DMS114 treated with DMSO at 0.1 percent for 48 hours (cell line): Measurements from ENCODE around the gene EHBP1.

Source experiments
- DNase-seq: peaks from one replicate; lab custom pipeline; 2025; ENCODE audit not compliant: unreplicated experiment; lab: John Stamatoyannopoulos, UW

Gene EHBP1

GRCh38 chr2:62705007-62705829 lies at the start of gene EHBP1:
EHBP1 (plus strand) TSS chr2:62705713; CDS start chr2:62707192, 1,479 bp downstream.
- peak; percentile 98 for DNase-seq

GRCh38 chr2:62657783-62658182 lies 47.7 kb upstream of the EHBP1 start:
- no peak for DNase-seq

- no peak for DNase-seq
Observed at GRCh38 chr2:62658891-62659290, 46.6 kb upstream of the EHBP1 start.

GRCh38 chr2:62660087-62660486 lies 45.4 kb upstream of the EHBP1 start:
- DNase-seq, result no peak

GRCh38 chr2:62660582-62661262 lies 44.8 kb upstream of the EHBP1 start:
- no peak for DNase-seq

GRCh38 chr2:62661263-62661635 lies 44.3 kb upstream of the EHBP1 start:
- no peak for DNase-seq

GRCh38 chr2:62662131-62662530 lies 43.4 kb upstream of the EHBP1 start:
- no peak for DNase-seq

- no peak for DNase-seq
Observed at GRCh38 chr2:62662554-62662953, 43.0 kb upstream of the EHBP1 start.

- no peak for DNase-seq
Observed at GRCh38 chr2:62663411-62663810, 42.1 kb upstream of the EHBP1 start.

GRCh38 chr2:62663920-62664795 lies 41.4 kb upstream of the EHBP1 start:
- no peak for DNase-seq

GRCh38 chr2:62665446-62665845 lies 40.1 kb upstream of the EHBP1 start:
- no peak for DNase-seq

- DNase-seq, result no peak
Observed at GRCh38 chr2:62669180-62669579, 36.3 kb upstream of the EHBP1 start.

GRCh38 chr2:62672601-62673000 lies 32.9 kb upstream of the EHBP1 start:
- no peak for DNase-seq

- no peak for DNase-seq
Observed at GRCh38 chr2:62675062-62675461, 30.5 kb upstream of the EHBP1 start.

GRCh38 chr2:62685256-62685655 lies 20.3 kb upstream of the EHBP1 start:
- DNase-seq, result no peak

GRCh38 chr2:62686012-62686685 lies 19.4 kb upstream of the EHBP1 start:
- no peak for DNase-seq

GRCh38 chr2:62687636-62688035 lies 17.9 kb upstream of the EHBP1 start:
- DNase-seq, result no peak

GRCh38 chr2:62688771-62689170 lies 16.7 kb upstream of the EHBP1 start:
- no peak for DNase-seq

GRCh38 chr2:62691186-62691585 lies 14.3 kb upstream of the EHBP1 start:
- no peak for DNase-seq

- no peak for DNase-seq
Observed at GRCh38 chr2:62692225-62692624, 13.3 kb upstream of the EHBP1 start.

- no peak for DNase-seq
Observed at GRCh38 chr2:62698653-62699052, 6.9 kb upstream of the EHBP1 start.
